Measurements from ENCODE around the gene COA1. TPM values are rescaled to one million over a fixed set of nuclear protein-coding genes. Genes with fewer than 3 reads are reported as not detected.
"Not testable (repeated sequence)": the region's sequence is repeated elsewhere in the genome, so short reads cannot be mapped to it uniquely, and the experiment has no call there.

The COA1 gene
- total RNA-seq, 6 experiments from 2014 or later: 52.5 to 61.5 (median 57.3) TPM

DNA sequence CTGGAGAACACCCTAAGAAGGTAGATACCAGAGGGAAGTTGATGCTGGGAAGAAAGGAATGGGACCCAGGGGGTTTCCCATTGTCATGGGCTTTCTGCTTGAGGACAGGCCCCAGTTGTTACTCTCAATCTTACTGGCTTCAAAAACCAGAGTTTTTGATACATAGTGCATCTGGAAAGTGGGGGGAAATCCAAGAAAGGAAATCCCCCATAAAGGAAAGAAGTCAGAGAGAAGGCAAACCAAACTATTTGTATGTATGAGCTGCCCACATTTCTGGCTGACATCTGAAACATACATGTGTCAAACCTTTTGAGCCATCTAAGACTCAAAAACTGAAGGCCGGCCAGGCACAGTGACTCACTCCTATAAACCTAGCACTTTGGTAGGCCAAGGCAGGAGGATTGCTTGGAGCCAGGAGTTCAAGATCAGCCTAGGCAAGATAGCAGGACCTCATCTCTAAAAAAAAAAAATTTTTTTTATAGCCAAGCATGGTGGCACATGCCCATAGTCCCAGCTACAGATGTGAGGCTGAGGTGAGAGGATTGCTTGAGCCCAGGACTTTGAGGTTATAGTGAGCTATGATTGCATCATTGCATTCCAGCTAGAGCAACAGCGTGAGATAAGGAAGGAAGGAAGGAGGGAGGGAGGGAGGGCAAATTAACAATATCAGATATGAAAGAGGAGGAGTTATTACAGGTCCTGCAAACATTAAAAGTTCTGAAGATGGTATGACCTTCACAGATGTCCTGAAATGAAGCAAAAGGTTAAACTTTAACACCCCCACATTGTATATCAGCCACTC lies 6.7 kb upstream of the COA1 start:
- H3K27ac Mint-ChIP-seq: no peak overlapping the region
- peaks cover 10% of the 10 kb centered on the region for H3K4me1 Mint-ChIP-seq (ENCODE audit: low read depth)
- no peaks in the 10 kb centered on the region for H3K9me3 Mint-ChIP-seq
- H3K36me3 Mint-ChIP-seq (ENCODE audit: low read depth): no peaks in the 10 kb centered on the region
- no peak overlapping the region for H3K4me3 Mint-ChIP-seq
- TF ChIP-seq, protein P1, sequence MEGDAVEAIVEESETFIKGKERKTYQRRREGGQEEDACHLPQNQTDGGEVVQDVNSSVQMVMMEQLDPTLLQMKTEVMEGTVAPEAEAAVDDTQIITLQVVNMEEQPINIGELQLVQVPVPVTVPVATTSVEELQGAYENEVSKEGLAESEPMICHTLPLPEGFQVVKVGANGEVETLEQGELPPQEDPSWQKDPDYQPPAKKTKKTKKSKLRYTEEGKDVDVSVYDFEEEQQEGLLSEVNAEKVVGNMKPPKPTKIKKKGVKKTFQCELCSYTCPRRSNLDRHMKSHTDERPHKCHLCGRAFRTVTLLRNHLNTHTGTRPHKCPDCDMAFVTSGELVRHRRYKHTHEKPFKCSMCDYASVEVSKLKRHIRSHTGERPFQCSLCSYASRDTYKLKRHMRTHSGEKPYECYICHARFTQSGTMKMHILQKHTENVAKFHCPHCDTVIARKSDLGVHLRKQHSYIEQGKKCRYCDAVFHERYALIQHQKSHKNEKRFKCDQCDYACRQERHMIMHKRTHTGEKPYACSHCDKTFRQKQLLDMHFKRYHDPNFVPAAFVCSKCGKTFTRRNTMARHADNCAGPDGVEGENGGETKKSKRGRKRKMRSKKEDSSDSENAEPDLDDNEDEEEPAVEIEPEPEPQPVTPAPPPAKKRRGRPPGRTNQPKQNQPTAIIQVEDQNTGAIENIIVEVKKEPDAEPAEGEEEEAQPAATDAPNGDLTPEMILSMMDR (IDR thresholded peaks at IDR 0.05): no peak
- peaks cover 8% of the 10 kb centered on the region for H3K27me3 Mint-ChIP-seq (ENCODE audit: insufficient read depth)
- no peak for DNase-seq

DNA sequence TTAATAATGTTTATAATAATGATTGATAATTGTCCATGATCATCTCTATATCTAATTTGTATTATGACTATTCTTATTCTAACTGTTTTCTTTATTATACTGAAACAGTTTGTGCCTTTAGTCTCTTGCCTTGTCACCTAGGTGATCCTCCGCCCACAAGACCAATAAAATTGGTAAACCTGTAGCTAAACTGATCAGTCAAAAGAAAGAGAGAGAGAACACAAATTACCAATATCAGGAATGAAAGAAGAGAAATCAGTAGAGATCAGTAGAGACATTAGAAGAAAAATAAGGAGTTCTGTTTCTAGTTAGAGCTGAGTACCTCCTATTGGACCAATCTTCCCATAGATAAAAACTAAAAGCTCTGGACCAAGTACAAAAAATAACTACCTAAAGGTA lies 6.1 kb upstream of the COA1 start:
- TF ChIP-seq, protein P1 (IDR thresholded peaks at IDR 0.05): no peak
- Mint-ChIP-seq H3K4me1 (ENCODE audit: low read depth) (peaks cover 14% of the 10 kb centered on the region), H3K27ac (no peak overlapping the region), H3K27me3 (ENCODE audit: insufficient read depth) (peaks cover 5% of the 10 kb centered on the region), H3K36me3 (ENCODE audit: low read depth) (no peaks in the 10 kb centered on the region), H3K9me3 (no peaks in the 10 kb centered on the region), H3K4me3 (no peak overlapping the region)
- no peak for DNase-seq

DNA sequence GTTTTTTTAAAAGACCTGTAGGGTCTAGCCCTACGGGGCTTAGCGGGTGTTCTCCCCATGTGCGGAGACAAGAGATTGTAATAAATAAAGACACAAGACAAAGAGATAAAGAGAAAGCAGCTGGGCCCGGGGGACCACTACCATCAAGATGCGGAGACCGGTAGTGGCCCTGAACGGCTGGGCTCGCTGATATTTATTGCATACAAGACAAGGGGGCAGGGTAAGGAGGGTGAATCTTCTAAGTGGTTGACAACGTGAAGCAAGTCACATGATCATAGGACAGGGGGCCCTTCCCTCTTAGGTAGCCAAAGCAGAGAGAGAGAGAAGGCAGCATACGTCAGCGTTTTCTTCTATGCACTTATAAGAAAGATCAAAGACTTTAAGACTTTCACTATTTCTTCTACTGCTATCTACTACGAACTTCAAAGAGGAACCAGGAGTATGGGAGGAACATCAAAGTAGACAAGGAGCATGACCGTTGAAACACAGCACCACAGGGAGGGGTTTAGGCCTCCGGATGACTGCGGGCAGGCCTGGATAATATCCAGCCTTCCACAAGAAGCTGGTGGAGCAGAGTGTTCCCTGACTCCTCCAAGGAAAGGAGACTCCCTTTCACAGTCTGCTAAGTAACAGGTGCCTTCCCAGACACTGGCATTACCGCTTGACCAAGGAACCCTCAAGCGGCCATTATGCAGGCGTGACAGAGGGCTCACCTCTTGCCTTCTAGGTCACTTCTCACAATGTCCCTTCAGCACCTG lies 5.4 kb upstream of the COA1 start:
- H3K27ac Mint-ChIP-seq; H3K4me3 Mint-ChIP-seq; DNase-seq; H3K36me3 Mint-ChIP-seq (ENCODE audit: low read depth); H3K9me3 Mint-ChIP-seq; H3K27me3 Mint-ChIP-seq (ENCODE audit: insufficient read depth): not testable (repeated sequence)
- H3K4me1 Mint-ChIP-seq (ENCODE audit: low read depth): peaks cover 18% of the 10 kb centered on the region

GRCh38 chr7:43731494-43731893 lies 2.2 kb upstream of the COA1 start:
- not testable (repeated sequence) for H3K36me3 Mint-ChIP-seq (ENCODE audit: low read depth); H3K27ac Mint-ChIP-seq; H3K4me3 Mint-ChIP-seq; H3K9me3 Mint-ChIP-seq; H3K27me3 Mint-ChIP-seq (ENCODE audit: insufficient read depth); DNase-seq
- H3K4me1 Mint-ChIP-seq (ENCODE audit: low read depth): peaks cover 34% of the 10 kb centered on the region

- Mint-ChIP-seq H3K4me1 (ENCODE audit: low read depth) (peaks cover 35% of the 10 kb centered on the region), H3K27me3 (ENCODE audit: insufficient read depth) (no peaks in the 10 kb centered on the region; the same call in 1 of the 2 replicates), H3K27ac (peak overlapping the region; percentile 85), H3K36me3 (ENCODE audit: low read depth) (no peaks in the 10 kb centered on the region), H3K4me3 (peak overlapping the region; percentile 96), H3K9me3 (no peaks in the 10 kb centered on the region)
- TF ChIP-seq, protein P1 (IDR thresholded peaks at IDR 0.05): no peak
- DNase-seq: no peak
Observed at GRCh38 chr7:43729924-43730248, 563 bp upstream of the COA1 start.

DNA sequence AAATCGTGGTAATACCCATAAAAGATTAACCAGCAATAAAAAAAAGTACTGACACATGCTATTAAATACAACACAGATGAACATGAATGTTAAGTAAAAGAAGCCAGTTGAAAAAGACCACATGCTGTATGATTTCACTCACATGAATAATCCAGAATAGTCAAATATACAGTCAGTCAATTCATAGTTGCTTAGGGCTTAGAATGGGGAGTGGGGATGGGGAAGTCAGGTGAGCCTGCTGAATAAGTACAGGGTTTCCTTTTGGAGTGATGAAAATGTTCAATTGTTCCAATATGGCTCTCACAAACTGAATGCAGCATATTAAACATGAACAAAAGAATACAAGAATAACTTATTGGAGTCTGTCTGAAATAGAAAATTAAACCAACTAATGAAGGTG lies 1.8 kb downstream of the COA1 start:
- H3K27me3 Mint-ChIP-seq (ENCODE audit: insufficient read depth): no peaks in the 10 kb centered on the region; the same call in 1 of the 2 replicates

More for the DNA sequence above, 1.8 kb downstream of the COA1 start:
- H3K27ac Mint-ChIP-seq: no peak overlapping the region
- H3K36me3 Mint-ChIP-seq (ENCODE audit: low read depth): no peaks in the 10 kb centered on the region
- TF ChIP-seq, protein P1 (IDR thresholded peaks at IDR 0.05): peak; percentile 51; the same call in 1 of the 2 replicates
- no peaks in the 10 kb centered on the region for H3K9me3 Mint-ChIP-seq
- DNase-seq: no peak
- H3K4me3 Mint-ChIP-seq: peak overlapping the region; percentile 48
- peaks cover 48% of the 10 kb centered on the region for H3K4me1 Mint-ChIP-seq (ENCODE audit: low read depth)
